T1000 (cell line): ENCODE data around the gene SH3BGRL3.
"Not testable (repeated sequence)": the region's sequence is repeated elsewhere in the genome, so short reads cannot be mapped to it uniquely, and the experiment has no call there.

Source experiments
- DNase-seq: peaks from one replicate; lab custom pipeline; 2025; ENCODE audit warnings: mixed read lengths; lab: John Stamatoyannopoulos, UW

Gene SH3BGRL3

DNA sequence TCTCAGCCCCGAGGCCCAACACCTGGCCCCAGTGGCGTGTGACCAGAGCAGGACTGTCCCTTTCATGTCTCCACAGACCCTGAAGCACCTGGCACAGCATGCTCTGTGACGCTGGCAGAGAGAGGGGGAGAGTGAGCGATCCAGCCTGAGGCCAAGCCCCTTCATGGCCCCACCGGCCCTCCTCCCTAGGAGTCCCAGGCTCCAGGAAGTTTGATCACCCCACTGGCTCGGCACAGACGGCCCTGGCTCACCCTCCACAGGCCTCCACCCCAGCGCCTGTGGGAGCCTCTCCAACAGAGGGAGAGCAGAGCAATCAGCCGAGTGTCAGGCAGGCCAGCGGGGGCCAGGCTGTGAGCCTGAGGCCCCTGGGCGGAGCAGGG is 11.0 kb downstream of the SH3BGRL3 start:
- DNase-seq = no peak

DNA sequence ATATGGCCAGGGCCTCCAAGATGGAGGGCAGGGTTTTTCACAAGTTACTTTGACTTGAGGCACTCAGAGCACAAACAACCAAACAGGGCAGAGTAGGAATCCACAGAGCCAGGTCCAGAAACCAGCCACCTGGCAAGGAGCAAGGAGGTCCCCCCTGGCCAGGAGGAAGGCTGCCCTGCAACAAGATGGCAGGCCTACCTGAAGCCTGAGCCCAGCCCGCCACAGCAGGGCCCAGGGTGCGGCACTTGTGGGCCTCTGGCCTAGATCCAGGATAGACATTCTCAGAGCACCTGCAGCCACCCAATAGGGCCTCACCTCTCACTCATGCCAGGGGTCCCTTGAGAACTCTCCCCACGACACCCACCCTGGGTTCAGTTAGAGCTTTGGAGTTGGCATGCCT is 11.5 kb downstream of the SH3BGRL3 start:
- no peak for DNase-seq

DNA sequence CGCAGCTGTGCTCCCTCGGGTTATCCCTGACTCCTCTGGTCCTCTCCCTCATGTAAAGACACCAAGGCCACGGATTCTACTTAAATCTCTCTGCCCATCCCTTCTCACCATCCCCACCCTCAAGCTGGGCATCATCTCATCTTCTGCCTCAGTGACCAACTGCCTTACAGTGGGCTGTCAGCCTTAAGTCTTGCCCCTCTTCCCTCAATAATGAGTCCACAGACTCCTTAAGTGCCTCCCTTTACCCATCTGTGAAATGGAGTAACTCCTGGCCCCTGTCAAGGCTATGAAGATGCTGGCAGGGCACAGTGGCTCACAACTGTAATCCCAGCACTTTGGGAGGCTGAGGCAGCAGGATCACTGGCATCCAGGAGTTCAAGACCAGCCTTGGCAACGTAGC is 12.1 kb downstream of the SH3BGRL3 start:
- no peak for DNase-seq

DNA sequence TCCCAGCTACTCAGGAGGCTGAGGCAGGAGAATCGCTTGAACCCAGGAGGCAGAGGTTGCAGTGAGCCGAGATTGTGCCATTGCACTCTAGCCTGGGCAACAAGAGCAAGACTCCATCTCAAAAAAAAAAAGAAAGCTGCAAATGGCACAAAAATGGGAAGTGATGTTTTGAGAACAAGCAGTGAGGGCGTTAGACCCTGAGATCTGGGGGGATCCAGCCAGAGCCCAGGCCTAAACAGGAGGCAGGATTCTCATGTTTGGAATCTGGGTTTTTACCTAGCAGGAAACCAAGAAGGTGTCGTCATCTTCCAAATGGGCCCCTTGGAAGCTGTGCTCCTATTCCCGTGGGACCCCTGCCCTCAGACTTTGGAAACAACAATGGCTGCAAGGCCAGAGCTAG is 12.8 kb downstream of the SH3BGRL3 start:
- DNase-seq = not testable (repeated sequence)

DNA sequence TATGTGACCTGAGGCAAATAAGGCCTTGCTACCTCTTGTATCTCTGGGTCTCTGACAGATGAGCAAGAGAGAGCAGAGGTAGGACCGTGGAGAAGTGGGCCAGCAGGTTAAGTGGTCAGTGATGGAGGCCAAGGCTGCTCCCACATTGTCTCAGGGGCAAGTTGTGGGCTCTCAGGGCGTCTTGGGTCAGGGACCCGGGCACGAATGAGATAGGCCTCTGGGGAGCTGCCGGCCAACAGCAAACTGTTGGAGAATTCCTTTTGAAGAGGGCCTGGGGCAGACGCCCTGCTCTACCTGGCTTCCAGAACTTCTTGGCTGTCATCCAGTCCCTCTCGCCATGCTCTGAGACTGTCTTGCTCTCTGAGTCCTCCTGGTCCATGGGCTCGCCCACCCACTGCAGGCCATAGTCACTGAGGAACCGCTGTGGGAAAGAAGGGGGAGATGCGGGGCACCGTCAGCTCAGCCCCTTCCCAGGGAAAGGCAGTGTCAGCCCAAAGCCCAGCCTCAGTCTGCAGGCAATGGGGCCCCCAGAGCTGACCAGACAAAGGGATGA is 14.1 kb downstream of the SH3BGRL3 start:
- DNase-seq = no peak

DNA sequence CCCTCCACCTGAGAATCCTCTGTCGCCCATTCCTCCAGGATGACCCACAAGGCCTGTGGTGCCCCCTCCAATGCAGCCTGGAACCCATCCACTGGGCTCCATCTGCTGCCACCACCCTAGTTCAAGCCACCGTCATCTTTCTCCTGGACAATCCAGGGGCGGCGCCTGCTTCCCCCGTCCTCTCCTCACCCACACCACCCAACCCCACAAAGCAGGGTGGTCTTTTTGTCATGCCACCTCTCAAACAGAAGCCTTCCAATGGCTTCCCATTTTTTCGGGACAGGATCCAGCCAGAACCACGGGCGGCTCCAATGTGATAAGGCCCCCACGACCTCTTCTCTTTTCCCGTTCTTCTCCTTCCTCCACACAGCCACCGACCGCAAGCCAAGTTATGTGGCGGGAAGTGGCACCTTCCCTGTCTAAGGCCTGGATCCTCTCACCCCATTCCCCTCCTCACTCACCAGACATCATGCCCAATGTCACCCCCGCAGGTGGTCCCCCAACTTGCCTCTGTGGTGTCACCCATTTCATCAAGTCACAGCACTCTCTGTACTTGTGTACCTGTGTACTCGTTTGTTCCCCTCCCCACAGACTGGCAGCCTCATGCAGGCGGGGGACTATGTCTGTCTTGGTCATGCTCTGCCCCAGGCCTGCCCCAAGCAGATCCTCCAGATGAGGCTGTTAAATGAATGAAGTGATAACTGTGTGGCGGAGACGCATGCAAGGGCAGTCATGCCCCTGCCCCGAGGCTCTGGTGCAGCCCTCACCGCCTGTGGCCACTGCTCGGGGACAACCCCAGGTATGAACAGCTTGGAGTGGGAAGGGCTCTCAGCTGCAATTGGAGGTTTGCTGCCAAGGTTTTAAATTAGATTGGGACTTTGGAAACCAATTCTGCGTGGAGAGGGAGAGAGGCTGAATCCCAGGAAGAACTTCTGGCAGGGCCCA is 15.6 kb downstream of the SH3BGRL3 start:
- no peak for DNase-seq

DNA sequence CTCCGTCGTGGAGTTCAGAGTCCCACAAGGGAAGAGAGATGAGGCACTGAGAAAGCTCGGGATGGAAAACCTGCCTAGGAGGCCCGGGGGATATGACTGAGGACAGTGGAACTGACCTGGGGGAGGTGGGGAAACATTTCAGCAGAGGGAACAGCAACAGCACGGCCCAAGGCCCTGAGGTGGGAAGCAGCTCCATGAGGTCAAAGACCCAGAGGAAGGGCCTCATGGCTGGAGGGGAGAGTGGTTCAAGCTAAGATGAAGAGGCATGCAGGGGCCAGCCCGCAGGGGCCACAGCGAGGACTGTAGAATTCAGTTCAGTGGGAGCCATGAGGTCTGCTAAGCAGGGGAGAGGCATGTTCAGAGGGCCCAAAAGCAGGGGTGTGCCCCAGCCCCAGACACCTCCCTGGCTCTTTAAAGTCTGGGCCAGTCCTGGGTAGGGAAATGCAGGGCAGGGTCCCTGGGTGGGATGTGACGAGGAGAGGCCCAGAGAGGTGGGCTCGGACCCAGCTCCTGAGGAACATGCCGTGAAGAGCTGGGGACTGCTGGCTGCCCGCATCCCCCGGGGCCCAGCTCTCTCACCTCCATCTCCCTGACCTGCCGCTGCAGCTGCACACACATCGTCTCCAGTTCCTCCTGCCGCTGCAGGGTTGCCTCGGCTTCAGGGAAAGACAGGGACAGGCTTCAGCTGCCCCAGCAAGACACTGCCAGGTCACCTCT is 16.6 kb downstream of the SH3BGRL3 start:
- no peak for DNase-seq

DNA sequence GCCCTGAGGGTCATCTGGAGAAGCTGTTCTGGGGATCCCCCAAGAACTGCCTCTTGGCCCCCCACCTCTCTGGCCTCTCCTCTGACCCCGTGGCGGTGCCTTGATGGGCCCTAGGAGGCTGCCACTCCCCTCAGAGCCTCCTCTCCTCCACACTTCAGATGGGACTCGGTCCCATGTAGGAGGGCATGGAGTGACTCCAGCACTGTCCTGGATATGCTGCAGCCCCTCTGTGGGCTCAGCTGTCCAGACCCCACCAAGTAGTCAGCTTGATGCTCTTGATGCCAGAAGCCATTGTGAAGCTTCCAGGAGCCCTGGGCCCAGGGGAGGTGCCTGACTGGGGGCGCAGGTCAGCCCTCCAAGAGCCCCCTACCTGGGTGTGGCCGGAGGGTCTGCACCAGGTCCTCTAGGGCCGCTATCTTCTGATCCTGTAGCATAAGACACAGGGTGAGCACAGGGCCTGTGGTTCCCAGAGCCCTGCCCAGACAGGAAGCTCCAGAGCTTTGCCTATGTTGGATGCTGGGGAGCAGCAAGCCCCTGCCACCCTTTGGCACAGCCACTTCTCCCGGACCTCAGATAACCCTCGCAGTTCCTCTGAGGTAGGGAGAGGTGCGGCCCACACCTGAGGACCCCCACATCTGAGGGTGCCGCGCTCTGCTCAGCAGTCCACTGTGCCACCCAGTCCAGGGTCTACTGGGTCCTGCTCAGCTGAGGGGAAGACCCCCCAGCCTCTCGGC is 17.3 kb downstream of the SH3BGRL3 start:
- DNase-seq = no peak

DNA sequence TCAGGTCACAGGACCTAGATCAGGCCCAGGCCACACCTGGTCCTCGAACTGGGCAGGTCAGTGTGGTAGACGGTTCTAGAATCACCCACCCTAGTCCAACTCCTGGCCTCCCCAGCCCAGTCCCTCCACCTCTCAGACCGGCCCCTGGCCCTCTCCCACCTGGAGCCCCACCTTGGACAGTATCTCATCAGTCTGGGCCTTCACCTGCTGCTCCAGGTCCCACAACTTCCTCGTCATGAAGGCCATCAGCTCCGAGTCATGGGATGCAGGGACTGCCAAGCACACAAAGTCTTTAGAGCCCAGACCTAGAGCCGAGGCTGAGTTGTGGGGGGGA is 17.9 kb downstream of the SH3BGRL3 start:
- no peak for DNase-seq

DNA sequence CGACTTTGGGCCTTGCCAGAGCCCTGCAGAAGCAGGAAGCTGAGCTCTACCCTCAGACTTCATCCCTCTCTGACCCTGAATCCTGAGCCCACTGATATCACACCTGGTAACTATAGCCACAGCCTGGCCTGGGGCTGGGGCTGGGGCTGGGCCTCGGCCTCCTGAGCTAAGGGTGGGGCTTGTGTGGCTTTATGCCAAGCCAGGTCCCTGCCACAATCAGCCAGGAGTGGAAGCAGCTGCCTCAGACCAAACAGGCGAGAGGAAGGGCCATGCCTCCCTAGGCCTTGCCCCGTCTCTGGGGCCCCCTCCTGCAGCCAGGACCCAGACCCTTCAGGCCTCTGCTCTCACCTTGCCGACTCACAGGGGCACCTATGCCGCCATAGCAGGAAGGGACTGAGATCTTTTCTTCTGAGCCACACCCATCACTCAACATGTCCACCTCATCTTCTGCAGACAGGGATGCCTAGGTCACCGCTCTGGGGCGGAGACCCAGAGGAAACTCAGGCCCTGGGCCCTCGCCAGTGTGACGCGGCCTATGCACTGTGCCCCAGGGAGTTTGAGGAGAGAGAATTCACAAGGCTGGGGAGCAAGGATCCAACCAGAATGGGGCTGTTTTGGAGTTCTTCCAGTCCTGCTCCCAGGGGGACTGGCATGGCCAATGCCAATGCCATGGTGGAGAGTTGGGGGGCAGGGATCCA is 20.8 kb downstream of the SH3BGRL3 start:
- DNase-seq = no peak

DNA sequence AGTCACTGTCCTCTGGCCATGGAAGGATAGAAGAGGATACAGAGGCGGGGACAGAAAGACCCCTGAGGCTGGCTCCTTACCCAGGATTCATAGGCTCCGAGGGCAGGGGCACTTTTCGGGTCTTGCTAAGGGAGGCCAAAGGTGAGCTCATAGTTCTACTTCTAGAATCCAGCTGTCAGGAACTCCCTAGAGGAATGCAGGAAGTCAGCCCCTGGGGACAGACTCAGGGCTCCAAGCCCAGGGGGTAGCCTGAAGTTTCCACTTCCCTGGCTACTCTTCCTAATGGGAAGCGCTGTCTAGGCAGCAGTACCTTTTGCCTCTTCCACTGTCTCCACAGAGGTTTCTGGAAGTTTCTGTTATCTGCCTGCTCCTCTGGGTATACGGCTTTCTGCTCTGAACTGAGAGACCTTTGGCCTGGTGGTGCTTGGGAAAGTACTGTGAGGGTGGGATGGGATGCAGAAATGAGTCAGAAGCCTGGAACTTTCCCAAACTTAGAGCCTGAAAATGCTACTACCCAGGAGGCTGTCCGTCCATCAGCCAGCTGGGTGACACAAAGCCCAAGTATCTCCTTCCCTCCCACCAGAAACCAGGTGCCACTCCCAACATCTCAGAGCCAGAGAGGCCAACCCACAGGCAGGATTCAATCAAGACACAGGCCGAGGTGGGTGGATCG is 23.0 kb downstream of the SH3BGRL3 start:
- no peak for DNase-seq

DNA sequence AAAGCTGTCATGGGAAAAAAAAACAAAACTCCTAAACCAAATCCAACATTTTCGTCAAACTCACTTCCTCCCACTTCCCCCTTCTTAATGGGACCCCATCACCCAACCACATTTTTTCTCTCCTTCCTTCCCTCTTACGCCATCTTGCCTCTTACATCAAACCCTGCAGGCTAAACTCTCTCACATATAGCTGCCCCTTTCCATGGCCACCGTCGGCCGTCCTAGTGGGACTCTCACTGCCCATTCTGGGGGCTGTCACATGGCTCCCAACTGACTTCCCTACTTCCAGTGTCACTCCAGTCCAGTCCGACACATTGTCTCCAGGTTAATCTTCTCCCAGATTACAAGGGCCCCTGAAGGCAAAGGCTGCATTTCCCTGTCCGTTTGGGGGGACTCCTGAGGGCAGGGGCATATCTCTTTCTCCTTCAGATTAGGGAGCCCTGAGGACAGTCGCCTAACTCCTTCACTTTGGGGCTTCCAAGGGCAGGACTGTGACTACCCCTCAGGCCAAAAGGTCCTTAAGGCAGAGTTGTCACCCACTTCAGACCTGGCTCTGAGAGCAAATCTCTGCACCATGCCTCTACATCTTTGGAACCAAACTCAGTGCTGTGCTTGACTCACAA is 25.9 kb downstream of the SH3BGRL3 start:
- DNase-seq = no peak

DNA sequence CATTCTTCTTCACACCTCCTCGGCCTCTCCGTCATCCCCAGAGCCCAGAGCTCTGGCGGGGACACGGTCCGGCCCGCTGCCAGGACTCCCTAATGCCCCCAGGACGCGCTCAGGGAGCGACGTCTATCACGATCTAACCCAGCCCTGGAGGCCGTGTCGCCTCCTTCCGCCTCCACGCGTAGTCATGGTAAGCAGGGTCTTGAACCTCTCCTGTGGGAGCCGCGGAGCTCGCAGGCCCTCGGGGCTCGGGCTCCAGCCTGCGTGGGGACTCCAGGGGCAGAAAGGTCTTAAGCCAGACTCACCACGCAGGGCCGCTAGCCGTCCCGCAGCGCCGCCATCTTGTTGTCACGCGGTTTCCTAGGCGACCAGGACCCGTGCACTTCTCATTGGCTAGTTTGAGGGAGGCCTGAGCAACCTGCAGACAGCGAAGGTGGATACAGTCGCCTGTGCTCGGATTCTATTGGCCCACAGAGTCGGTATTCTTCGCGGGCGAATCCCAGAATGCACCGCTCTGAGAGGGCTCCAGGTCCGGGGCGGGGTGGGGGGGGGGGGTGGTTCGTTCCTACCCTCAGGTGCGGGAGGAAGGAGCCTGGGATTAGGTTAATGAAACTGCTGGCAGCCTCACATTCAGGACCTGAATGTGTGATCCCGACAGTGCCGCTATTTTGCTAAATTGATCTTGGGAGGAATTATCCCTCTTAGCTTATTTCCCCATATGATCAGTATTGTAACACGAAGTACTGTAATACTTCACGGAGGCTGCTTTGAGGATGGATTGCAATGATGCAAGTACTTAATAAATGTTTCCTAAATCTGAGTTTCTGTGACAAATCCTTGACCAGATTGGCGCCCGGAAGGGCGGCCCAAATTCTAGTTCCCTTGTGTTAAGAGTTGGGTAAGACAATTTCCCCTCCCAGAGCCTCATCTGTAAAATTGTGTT is 26.7 kb downstream of the SH3BGRL3 start, which contains the start of gene UBXN11:
UBXN11 (minus strand) TSS at position 347 of the 940 bp plus-strand sequence. CDS start 3,753 bp downstream, outside the sequence.
- peak; percentile 87 for DNase-seq

DNA sequence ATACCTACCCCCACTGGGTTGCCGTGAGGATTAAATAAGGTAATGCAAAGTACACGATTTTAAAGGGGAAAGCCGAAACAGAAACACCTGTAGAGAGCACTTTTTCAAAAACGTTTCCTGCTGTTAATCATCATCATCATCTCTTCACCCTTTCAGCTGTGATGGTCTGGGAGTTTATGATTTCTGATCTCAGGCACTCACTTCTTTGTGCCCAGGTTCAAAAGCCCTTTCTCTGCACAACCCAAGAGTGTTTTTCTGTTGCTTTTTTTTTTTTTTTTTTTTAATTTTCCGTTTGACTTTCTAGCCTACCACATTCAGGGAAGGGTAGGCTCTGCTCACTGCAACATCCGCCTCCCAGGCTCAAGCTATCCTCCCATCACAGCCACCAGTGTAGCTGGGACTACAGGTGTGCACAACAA is 27.5 kb downstream of the SH3BGRL3 start:
- DNase-seq = no peak

DNA sequence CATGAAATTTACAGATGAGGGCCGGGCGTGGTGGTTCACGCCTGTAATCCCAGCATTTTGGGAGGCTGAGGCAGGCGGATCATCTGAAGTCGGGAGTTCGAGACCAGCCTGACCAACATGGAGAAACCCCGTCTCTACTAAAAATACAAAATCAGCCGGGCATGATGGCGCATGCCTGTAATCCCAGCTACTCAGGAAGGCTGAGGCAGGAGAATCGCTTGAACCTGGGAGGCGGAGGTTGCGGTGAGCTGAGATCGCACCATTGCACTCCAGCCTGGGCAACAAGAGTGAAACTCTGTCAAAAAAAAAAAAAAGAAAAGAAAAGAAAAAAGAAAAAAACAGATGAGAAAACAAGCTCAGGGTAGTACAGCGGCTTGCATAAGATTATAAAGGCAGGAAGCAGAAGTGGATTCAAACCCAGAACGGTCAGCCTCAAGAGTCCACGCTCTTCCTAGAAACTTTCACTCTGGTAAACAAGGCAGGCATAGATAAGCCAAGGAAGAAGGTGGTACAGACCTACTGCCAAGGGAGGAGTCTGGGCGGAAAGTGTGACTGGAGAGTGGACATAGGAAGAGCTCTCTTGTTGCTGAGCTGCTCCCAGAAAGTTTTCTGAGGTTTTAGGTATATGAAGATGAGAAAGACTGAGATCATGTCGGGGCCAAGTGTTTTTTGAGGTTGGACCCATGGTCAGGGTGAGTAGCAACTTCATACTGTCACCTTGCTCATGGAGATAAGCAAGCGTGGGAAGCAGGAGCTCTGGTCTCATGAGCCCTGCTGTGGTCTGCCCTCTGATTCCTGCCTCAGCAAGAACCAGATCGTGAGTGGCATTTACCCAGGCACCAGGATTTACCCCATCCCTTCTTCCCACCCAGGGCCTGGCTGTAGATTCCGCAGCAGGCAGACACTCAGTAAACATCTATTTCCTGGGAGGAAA is 28.3 kb downstream of the SH3BGRL3 start:
- DNase-seq = not testable (repeated sequence)

DNA sequence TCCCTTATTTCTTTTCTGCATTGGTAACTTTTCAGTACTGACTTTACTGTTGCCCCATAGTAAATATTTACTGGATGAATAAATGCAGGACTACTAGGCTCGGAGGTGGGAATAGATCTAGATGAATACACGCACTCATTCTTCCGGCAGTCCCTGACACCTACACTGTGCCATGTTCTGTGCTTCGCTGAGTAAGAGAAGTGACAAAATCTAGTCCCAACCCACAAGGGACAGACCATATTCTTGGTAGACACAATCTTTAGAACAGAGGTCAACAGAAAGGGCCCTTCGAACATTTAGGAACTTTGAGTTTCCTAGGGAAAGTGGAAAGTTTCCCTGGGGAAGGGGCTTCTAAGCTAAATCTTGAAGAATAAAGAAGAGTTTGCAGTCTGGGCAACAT is 34.6 kb downstream of the SH3BGRL3 start:
- DNase-seq = no peak

DNA sequence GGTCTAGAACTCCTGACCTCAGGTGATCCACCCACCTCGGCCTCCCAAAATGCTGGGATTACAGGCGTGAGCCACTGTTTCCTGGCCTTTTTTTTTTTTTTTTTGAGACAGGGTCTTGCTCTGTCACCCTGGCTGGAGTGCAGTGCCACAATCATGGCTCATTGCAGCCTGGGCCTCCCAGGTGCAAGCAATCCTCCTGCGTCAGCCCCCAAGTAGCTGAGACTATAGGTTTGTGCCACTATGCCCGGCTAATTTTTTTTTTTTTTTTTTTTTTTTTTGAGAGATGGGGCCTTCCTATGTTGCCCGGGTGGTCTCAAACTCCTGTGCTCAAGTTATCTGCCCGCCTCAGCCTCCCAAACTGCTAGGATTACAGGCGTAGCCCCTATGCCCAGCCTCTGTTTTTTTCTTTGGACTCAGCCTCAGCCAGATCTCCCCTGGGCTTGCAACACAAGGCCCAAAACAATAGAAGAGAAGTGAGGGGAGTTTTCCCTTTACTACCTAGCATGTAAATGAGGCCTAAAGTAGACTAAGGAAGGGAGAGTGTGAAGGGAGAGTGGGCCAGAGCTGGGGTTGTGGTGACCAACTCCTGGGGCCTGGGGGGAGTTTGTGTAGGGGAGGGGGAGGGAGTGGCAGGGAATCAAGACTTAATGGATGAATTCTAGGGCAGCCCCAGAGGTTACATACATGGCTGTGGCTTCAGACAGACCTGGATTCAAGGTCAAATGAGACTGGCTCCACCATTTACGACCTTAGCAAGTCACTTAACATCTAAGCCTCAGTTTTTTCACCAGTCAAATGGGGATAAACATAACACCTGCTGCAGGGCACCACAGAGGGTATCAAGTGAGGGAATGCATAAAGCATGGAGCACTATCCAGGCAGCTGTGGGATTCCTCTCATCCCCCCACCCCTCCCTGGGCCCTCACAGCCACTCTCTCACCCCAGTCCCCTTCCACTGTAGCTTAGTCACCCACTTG is 36.3 kb downstream of the SH3BGRL3 start:
- no peak for DNase-seq
